Hepatocyte (in vitro differentiated cells): ENCODE measurements around the gene MIGA1.

Experiments used
- CTCF ChIP-seq: fragments of 200-600 bp; sonication (generic); IDR thresholded peaks from 2 replicates; pipeline ENCODE4 v1.5.1; 2016; ENCODE audit warnings: antibody characterized with exemption, mild to moderate bottlenecking; ENCODE audit not compliant: poor library complexity
- EZH2 ChIP-seq: fragments of 200-600 bp; sonication (generic); IDR thresholded peaks from 2 replicates; pipeline ENCODE4 v1.6.1; 2016; ENCODE audit warnings: antibody characterized with exemption, mild to moderate bottlenecking, borderline replicate concordance
- EZH2phosphoT487 ChIP-seq: fragments of 200-600 bp; sonication (generic); IDR thresholded peaks from one replicate; pipeline ENCODE4 v1.6.1; 2018; ENCODE audit warnings: antibody characterized with exemption, mild to moderate bottlenecking, low read depth, moderate library complexity; ENCODE audit not compliant: unreplicated experiment, severe bottlenecking

- TF ChIP-seq EZH2phosphoT487 (no peak), EZH2 (no peak), CTCF (no peak)
Measured at GRCh38 chr1:77757066-77757584, 22.3 kb upstream of the MIGA1 start.
